SKM-1 treated with dmso at 0.1 percent for 144 hours (cell line): ENCODE results near the gene VAMP2.
"Not testable (repeated sequence)": the region's sequence is repeated elsewhere in the genome, so short reads cannot be mapped to it uniquely, and the experiment has no call there.

Source experiments
- DNase-seq: peaks from one replicate; lab custom pipeline; 2025; ENCODE audit not compliant: unreplicated experiment; lab: John Stamatoyannopoulos, UW

Gene VAMP2

DNA sequence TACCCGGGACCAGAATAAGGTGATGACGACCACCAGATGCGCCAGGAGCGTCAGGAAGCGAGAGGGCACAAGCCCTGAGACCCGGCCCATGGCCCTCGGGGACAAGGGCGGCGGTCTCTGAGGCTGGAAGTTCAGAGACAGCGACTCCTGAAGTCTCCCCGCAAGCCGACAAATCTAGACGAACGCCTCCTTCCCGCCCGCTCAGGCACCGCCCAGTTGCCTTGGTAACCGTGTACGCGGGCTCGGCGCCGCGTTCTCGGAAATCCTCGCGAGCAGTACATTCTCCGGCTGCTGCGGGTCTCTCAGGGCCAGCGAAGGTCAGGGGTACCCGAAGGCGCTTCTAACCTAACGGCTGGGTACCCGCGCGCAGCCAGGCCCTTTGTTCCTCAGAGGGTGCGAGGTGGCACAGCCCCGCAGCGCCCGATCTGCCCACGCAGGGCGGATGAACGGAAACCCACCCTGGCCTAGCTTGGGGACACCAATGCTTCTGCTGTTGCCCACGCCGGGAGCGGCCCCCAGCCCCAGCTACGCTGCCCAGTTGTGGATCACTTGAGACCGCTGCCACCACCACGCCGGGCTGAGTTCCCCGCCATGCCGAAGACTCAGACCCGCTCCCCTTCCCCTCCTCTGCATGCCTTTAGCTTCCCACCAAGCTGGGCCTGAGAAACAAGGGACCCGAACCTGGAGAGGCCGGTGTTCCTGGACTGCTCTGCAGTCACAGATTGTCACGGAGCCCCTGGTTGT lies 13.6 kb upstream of the VAMP2 start, which contains the start of gene TMEM107:
Gene TMEM107, minus strand, starts transcription at position 184 of the 744 bp plus-strand sequence. Its CDS starts 94 bp downstream, at position 90.
- DNase-seq = peak; percentile 66

DNA sequence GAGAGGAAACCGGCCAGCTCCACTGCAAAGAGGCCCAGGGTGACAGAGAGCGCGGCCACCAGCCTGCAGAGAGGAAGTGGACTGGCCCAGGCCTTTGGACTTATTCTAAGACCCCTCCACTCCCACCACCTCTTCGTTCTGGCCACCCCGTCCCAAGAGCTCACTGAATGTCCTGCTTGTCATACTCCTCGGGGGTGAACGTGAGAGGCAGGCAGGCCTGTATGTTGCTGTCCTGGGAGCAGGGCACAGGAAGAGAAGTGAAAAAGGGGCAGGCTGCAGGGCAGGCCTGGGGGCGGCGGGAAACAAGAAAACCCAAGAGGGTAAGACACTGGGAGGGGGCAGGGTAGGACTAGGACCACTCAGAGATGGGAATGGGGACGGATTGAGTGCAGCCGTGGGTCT lies 13.0 kb upstream of the VAMP2 start:
- no peak for DNase-seq

DNA sequence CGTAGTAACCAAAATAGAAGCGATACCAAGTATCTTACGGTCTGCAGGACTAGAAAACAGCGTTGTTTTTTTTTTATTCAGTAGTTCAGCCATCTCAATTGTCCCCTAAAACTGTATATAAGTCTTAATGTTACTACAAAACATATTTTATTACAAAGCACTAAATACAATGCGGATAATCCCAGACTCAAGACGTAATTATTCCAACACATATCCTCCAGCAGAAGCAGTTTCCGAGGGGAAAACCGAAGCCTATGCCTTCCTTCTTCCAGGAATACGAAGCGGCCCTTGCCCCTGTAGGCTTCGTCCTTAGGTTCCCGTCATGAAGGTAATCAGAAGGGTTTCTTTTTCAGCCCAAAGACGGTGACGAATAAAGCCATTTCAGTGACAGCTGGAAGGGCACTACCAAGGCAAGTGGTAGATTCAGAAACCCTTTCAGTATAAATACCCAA lies 11.1 kb upstream of the VAMP2 start:
- no peak for DNase-seq

DNA sequence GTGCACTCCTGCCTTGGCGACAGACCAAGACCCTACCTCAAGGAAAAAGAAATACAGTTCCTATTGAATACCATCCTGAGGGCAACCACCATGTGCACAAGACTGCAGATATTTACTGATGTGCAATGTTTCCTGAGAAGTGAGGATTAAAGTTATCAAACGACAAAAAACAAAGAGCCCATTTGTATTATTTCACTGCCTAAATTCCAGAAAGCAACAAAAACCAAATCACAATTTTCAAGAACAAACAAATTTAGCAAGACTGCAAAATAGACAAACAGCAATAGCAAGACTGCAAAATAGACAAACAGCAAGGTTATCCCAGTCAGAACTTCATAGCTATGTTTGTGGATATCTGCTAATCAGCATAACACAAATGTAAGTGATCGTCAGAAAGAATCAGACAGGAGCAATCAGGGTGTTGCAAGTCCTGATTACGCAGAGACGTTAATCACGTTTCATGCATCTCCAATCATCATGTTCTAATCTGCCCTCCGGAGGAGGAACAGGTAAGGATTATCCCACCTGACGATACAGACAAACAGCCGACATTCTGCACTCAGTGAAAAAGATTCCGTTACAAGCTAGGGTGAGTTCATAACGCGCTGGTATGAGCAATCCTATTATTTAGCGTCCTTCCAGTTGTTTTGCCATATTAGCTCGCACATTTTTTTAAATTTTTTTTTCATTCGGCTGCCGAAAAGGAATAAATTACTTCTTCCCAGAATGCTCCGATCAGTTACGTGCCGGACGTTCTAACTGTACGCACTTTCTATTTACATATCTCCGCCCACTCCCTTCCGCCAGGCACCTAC lies 10.5 kb upstream of the VAMP2 start:
- DNase-seq = peak; percentile 76

DNA sequence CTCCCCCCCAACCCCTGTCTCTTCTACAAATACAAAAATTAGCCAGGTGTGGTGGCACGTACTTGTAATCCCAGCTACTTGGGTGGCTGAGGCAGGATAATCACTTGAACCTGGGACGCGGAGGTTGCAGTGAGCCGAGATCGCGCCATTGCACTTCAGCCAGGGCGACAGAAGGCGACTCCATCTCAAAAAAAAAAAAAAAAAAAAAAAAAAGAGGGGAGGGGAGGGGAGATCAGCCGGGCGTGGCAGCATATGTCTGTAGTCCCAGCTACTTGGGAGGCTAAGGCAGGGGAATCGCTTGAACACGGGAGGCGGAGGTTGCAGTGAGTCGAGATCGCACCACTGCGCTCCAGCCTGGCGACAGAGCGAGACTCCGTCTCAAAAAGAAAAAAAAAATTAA lies 7.4 kb upstream of the VAMP2 start:
- DNase-seq = not testable (repeated sequence)

DNA sequence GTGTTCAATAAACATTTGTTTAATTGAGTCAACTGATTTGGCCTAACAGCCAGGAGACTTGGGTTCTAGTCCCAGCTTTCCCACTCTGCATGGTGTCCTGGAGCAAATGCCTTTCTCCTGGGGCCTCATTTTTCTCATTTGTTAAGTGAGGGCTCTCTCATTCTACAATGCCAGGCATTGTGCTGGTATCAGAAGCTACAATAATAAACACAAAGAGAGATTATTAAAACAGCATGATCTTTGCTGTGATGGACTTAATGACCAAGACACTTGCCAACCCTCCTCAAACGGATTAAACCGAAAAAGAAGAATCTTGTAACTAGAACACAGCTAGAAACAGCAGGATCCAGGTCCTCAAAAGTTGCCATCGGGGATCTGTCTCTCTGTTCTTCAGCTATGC lies 4.8 kb upstream of the VAMP2 start:
- no peak for DNase-seq

DNA sequence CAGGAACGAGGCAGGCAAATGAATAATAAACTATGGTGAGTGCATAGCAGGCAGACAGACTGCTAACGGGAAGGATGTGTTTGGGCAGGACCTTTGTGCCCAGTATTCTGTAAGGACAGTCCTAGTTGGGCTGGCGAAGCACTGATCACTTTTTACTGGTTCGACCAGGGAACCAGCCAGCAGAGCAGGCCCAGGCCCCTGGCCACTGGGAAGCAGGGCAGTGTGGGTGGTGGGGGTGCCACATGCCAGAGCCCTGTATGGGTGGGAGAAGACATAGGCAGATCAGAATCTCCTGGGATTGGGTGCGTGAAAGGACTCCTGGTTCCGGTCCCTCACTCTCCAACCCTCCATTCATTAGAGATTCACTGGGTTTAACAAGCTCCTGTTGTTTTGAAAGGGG lies 4.0 kb upstream of the VAMP2 start:
- no peak for DNase-seq

DNA sequence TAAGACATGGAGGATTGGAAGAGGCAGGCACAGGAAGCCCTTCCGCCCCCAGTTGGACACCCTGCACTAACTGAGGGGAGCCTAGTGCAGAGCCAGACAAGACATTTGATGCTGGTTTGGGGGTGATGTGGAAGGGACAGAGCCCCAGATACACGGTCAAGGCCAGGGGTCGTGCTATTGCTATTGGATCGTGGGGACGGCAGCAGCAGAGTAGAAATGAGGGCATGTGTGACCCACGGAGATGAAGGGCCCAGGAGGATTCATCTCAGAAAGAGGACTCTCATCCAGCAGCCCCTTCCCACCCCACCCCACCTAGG lies 2.0 kb upstream of the VAMP2 start:
- no peak for DNase-seq

DNA sequence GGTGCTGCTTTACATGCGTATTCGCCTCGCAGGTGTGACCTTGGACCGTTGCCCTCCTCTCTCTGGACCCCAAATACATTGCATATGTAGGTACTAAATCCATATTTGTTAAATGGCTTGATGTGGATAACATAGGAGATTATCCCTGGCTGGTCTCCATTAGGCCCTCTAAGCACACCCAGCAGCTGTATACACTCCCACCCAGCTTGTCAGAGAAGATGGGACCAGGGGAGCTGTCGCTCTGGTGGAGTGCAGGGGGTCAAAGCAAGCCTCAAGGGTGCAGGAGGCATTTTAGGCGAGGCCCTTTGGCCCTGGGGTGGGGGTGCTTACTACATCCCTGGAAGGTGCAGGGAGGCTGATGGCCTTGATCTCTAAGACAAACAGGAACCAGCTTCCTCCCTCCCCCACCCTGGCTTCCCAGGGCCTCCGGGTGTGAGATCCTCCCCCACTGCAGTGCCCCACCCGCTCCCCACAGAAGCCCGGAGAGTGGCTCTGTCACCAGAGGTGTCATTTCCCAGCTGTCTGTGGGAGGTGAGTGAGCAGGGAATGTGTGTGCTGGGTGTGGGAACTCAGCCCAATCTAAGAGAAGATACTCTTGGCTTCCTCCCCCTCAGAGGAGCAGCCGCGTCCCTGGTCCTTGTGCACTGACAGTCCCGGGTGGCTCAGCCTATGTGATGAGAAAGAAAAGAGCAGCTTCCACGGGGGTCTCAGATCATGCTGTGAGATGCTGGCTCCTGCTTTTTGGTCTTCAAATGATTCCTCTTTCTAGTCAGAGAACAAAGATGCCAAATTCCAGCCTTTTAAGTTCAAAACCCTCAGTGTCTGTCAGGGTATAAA lies 1.4 kb upstream of the VAMP2 start:
- peak; percentile 47 for DNase-seq

DNA sequence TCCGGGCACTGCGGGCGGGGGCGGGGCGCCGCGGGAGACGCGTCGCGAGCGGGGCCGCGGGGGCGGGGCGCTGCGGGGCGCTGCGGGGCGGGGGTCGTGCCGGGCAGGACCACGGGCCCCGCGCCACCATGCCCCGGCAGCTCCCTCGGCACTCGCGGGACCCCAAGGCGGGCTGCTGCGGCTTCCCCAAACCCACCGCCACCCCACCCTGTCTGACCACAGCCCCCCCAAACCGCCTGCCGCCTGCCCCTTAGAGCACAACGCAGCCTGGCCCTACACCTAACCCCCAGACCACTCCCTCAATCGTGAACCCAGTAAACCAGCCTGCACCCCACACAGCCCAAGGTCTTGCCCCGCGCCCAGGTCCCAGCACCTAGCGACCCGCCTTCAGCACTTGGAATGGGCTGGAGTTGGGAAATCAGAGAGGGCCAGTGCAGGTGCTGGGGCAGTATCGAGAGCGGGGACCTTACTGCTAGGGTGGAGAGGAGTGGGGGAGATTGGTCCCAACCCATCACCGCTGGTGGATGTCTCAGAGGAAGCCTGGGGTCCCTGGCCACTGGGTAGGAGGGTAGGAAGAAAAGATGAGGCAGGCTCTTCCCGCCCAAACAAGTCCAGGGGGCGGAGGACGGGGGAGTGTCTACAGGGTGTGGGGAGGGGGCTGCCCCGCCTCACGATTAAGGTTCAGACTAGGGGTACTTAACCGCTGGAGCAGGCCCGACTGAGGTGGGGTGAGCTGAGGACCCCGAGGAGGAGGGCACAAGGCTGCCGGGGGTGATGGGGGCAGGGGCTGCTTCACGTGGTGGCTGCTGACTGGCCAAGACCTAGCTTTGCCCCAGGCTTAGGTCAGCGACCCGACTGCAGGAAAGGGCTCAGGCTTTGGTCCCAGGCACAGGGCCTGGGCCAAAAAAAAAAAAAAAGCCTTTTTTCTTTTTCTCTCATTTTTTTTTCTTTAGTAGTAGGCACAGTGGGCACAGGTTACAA lies 539 bp upstream of the VAMP2 start:
- no peak for DNase-seq

DNA sequence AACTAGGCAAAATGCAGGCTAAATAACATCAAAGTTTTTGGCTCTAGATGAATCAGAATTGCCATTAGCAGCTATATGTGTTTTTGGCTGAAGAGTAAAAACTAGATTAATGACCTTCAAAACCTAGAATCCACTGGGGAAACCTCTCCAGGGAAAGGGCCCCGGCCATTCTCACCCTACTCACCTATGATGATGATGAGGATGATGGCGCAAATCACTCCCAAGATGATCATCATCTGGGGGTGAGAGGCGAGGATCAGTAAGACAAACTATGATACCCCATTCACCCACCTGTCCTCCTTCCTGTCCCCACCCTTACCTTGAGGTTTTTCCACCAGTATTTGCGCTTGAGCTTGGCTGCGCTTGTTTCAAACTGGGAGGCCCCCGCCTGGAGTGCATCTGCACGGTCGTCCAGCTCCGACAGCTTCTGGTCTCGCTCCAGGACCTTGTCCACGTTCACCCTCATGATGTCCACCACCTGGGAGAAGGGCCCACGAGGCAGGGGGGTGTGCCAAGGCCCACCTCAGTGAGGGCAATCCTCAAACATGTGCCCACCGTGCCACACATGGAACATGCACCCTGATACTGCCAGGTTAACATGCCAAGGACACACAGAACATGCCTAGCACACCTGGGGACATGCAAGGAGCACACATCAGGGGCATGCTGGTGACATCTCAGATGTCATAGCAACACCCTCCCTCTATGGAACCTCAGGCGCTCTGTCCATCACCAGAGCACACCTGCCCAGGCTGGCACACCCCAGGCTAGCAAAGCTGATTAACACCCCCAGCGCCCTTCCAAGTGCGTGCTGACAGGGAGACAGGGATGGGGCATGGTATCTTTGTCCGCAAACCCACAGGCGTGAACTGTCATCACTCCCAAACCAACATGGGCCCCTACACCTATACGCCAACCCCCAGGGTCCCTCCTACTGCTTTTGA lies 1.2 kb downstream of the VAMP2 start:
- DNase-seq = no peak

DNA sequence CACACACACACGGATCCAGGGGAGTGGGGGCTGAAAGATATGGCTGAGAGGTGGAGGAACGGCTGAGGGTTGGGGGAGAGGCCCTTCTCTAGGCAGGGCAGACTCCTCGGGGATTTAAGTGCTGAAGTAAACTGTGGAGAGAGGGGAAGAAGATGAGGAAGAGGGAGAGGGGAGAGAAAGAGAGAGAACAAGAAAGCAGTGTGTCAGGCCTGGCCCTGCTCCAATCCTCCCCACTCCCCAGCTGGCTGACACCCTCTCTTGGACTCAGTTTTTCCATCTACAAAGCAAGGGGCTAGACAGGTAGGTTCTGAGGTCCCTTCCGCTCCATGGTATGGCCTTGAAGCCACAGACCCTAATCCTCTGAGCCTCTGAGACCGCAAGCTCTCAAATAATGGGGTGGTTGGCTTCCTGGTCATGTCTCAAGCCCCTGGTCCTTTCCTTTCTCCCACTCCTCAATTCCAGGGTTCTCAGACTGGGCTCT lies 2.0 kb downstream of the VAMP2 start:
- DNase-seq = no peak

DNA sequence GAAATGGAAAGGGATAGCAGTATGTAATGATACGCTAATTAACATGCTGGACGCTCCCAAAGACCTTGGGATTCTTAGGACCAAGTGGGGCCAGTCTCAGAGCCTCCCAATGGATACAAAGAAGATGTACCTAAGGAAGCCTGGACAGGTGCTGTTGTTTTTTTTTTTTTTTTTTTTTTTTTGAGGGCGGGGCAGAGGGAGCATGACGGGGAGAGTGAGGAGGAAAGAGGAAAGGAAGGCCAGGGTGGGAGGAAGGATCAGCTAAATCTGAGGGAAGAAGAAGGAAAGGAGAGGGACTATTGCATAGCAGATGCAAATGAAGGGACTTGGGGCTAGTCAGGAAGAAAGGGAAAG lies 2.5 kb downstream of the VAMP2 start:
- no peak for DNase-seq

DNA sequence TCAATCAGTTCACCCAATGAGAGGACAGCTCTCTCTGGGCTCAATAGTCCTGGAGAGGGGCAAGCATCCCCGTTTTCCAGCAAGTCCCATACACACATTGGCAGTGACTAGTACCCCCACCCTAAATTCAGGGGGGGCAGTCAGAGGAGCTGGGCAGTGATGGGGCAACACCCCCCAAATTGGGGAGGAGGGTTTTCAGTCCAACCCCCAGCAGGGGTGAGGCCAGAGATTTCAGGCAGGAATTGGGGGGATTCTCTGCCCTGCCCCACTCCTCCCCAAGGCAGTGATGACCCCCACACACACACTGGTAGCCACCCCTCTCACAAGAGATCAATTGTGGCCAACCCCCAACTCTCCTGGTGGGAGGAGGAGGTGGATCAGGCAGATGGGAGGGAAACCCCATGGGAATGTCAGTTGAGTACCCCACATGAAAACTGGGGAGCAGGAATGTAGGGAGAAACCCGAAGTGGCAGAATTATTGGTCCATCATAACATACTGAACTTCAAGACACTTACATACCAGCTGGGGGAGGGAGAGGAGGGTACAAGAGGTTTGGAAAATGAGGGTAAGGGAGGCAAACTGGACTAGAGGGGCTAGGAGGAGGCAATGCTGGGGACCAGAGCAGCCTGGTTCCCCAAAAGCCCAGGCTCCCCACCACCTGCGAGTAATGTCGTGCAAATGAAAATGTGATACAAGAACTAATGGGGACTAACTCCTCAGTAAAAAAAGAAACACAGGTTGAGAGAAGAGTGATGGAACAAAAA lies 3.1 kb downstream of the VAMP2 start:
- no peak for DNase-seq

DNA sequence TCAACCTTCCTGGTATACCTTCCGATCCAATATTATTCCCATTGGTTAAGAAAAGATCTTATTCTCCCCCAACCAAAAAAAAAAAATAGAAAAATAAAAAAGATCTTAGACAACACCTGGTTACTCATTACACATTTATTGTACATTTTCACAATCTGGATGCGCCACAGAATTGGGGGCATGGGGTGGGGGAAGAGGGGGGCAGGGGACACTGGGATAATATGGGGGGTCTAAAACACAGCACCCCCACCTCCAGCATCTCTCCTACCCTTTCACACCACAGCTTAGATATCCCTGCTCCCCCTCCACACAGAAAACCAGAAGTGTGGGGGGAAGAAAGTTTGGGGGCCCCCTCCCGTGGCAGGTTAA lies 3.7 kb downstream of the VAMP2 start:
- no peak for DNase-seq

DNA sequence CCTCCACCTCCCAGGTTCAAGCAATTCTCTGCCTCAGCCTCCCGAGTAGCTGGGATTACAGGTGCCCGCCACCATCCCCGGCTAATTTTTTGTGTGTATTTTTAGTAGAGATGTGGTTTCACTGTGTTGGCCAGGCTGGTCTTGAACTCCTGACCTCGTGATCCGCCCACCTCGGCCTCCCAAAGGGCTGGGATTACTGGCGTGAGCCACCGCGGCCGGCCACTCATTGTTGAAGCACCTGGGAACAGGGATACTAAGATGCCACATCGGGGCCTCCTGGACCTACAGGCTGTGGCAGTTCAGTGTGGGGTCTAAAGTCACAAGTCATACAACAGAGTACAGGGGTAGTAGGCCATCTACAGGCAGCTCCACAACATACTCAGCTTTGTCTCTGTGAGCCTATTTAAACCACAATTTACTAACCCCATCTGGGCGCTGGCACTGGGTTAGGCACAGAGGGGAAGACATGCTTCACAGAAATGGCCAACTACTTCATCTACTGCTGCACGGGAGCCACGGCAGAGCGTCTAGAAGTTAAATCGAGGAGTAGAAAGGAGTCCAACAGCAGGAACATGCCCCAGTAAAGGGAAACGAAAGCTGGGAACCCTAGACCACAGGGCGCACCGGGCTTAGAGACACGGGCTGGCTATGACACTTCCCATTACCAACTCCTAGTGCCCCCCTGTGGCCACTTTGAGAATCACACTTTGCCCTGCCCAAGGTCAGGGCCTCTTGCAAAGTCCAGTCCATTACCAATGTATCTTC lies 4.3 kb downstream of the VAMP2 start:
- peak; percentile 35 for DNase-seq

DNA sequence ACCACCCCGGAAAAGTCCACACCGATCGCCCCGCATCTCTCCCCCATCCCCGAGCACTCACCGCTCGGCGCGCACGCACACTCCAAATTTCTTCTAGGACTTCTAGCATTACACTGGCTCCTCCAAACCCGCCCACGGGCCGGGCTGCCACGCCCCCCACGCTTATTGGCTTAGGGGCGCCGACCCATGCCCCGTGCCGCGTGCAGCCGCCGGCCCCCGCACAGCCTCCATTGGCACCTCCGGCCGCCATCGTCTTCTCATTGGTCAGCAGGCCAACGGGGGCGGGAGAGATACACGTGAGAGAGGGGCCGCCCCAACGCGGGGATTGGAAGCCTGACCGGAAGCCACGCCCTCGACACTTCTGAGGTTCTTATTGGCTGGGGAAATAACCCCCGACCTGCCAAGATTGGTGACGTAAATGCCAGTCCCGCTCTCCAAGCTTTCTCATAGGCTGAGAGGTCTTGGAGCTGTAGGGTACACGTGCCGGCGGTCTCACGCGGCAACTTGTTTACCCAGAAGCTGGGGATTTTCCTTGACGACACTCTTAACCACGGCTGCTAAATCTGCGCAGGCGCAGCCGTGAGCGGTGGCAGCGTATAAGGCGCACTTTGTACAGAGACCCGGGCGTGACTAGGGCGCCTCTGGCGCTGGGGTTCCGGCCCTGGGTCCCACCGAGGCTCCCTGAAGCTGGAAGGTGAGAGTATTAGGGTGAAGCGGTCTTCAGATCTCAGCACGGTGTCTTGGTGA lies 6.3 kb downstream of the VAMP2 start:
- peak; percentile 95 for DNase-seq
